Vagina (tissue), 2 donors: ENCODE results near the gene MAB21L4. TPM values are rescaled to one million over a fixed set of nuclear protein-coding genes. Genes with fewer than 3 reads are reported as not detected.

Source experiments
- DNase-seq, 2 donors: peaks; one replicate each; pipeline ENCODE4 v3.0.0-alpha.2; 2017; ENCODE audit errors: extremely low spot score in 2 of 2
- H3K27ac ChIP-seq: fragments of 200-600 bp; sonication (generic); one replicate; pipeline ENCODE4 v1.5.1; 2019
- H3K27me3 ChIP-seq: fragments of 200-600 bp; sonication (generic); one replicate; pipeline ENCODE4 v1.5.1; 2019
- H3K36me3 ChIP-seq, 2 donors: fragments of 200-600 bp; sonication (generic); one replicate each; pipeline ENCODE4 v1.5.1; 2017 to 2019
- H3K4me1 ChIP-seq: fragments of 200-600 bp; sonication (generic); one replicate; pipeline ENCODE4 v1.5.1; 2019
- H3K4me3 ChIP-seq, 2 donors: fragments of 200-600 bp; sonication (generic); 1 replicate in 1 of 2; 2 replicates in 1 of 2; pipeline ENCODE4 v1.5.1; 2016 to 2019
- H3K9me3 ChIP-seq: fragments of 200-600 bp; sonication (generic); one replicate; pipeline ENCODE4 v1.5.1; 2019
- POLR2A ChIP-seq, 2 donors: fragments of 450-650 bp; IDR thresholded peaks; one replicate each; pipeline ENCODE4 v1.6.1; 2017; ENCODE audit warnings: antibody characterized with exemption in 2 of 2, mild to moderate bottlenecking in 2 of 2, moderate library complexity in 2 of 2
- POLR2AphosphoS5 ChIP-seq, 2 donors: sonication (generic); formaldehyde crosslinking; IDR thresholded peaks; one replicate each; pipeline ENCODE4 v1.9.0; 2017; ENCODE audit warnings: antibody characterized with exemption in 2 of 2, mild to moderate bottlenecking in 2 of 2, low read depth in 1 of 2; ENCODE audit not compliant: insufficient read depth in 1 of 2
- intact Hi-C: fragments of 100-400 bp; cut with DNase I; formaldehyde crosslinking; loops from one replicate; pipeline ENCODE4 v1.15.1; 2023
- total RNA-seq: library from RNA; depleted of rRNA; stranded (reverse); fragments of >200 nt; gene quantifications from one replicate; pipeline ENCODE4 v1.2.3, GENCODE V29; 2016
- TF ChIP-seq, protein P1 (sequence below), 3 experiments: fragments of 450-650 bp in 2 of 3; fragments of 200-600 bp in 1 of 3; sonication (generic) in 1 of 3; IDR thresholded peaks; one replicate each; pipeline ENCODE4 v1.5.1; 2017 to 2019; ENCODE audit warnings: antibody characterized with exemption in 3 of 3, mild to moderate bottlenecking in 2 of 3, moderate library complexity in 2 of 3

The MAB21L4 gene
- total RNA-seq, 1 donor from 2014 or later, result 21.1 TPM

- Histone ChIP-seq H3K4me3 (no peak overlapping the region), H3K36me3 (no peaks in the 10 kb centered on the region), H3K4me1 (no peaks in the 10 kb centered on the region), H3K27ac (no peak overlapping the region), H3K9me3 (no peaks in the 10 kb centered on the region), H3K27me3 (no peaks in the 10 kb centered on the region)
- intact Hi-C loops, result no loop called here
- no peak for DNase-seq
- TF ChIP-seq, protein P1, sequence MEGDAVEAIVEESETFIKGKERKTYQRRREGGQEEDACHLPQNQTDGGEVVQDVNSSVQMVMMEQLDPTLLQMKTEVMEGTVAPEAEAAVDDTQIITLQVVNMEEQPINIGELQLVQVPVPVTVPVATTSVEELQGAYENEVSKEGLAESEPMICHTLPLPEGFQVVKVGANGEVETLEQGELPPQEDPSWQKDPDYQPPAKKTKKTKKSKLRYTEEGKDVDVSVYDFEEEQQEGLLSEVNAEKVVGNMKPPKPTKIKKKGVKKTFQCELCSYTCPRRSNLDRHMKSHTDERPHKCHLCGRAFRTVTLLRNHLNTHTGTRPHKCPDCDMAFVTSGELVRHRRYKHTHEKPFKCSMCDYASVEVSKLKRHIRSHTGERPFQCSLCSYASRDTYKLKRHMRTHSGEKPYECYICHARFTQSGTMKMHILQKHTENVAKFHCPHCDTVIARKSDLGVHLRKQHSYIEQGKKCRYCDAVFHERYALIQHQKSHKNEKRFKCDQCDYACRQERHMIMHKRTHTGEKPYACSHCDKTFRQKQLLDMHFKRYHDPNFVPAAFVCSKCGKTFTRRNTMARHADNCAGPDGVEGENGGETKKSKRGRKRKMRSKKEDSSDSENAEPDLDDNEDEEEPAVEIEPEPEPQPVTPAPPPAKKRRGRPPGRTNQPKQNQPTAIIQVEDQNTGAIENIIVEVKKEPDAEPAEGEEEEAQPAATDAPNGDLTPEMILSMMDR (IDR thresholded peaks at IDR 0.05), result no peak
- TF ChIP-seq POLR2AphosphoS5 (IDR thresholded peaks at IDR 0.05; ENCODE audit: insufficient read depth in 1 of 2, low read depth in 1 of 2), result no peak
Measured at GRCh38 chr2:240872317-240873097, 23.4 kb downstream of the MAB21L4 start.

GRCh38 chr2:240871071-240871958 lies 24.6 kb downstream of the MAB21L4 start:
- no peak overlapping the region for H3K27ac ChIP-seq
- H3K9me3 ChIP-seq, result no peaks in the 10 kb centered on the region
- intact Hi-C loops, result no loop called here
- H3K27me3 ChIP-seq, result no peaks in the 10 kb centered on the region
- H3K4me1 ChIP-seq, result no peaks in the 10 kb centered on the region
- H3K36me3 ChIP-seq, result no peaks in the 10 kb centered on the region
- no peak overlapping the region for H3K4me3 ChIP-seq
- no peak for DNase-seq
- TF ChIP-seq POLR2AphosphoS5 (IDR thresholded peaks at IDR 0.05; ENCODE audit: insufficient read depth in 1 of 2, low read depth in 1 of 2) (no peak), POLR2A (IDR thresholded peaks at IDR 0.05) (no peak)
- TF ChIP-seq, protein P1 (IDR thresholded peaks at IDR 0.05), result no peak

GRCh38 chr2:240869956-240870875 lies 25.7 kb downstream of the MAB21L4 start:
- DNase-seq, result no peak
- Histone ChIP-seq H3K4me1 (no peaks in the 10 kb centered on the region), H3K4me3 (no peak overlapping the region), H3K27ac (no peak overlapping the region), H3K27me3 (no peaks in the 10 kb centered on the region), H3K36me3 (no peaks in the 10 kb centered on the region), H3K9me3 (no peaks in the 10 kb centered on the region)
- intact Hi-C loops, result no loop called here
- TF ChIP-seq, protein P1 (IDR thresholded peaks at IDR 0.05), result no peak
- no peak for TF ChIP-seq POLR2AphosphoS5 (IDR thresholded peaks at IDR 0.05; ENCODE audit: insufficient read depth in 1 of 2, low read depth in 1 of 2)

- DNase-seq, result no peak
- Histone ChIP-seq H3K36me3 (no peaks in the 10 kb centered on the region), H3K4me1 (no peaks in the 10 kb centered on the region), H3K9me3 (no peaks in the 10 kb centered on the region), H3K27ac (no peak overlapping the region), H3K4me3 (no peak overlapping the region), H3K27me3 (no peaks in the 10 kb centered on the region)
- intact Hi-C loops, result no loop called here
- TF ChIP-seq POLR2AphosphoS5 (IDR thresholded peaks at IDR 0.05; ENCODE audit: insufficient read depth in 1 of 2, low read depth in 1 of 2) (no peak), POLR2A (IDR thresholded peaks at IDR 0.05) (no peak)
- TF ChIP-seq, protein P1 (IDR thresholded peaks at IDR 0.05), result no peak
Measured at GRCh38 chr2:240869109-240869955, 26.6 kb downstream of the MAB21L4 start.
